ENCODE data around the gene CAP1.
"Not testable (repeated sequence)": the region's sequence is repeated elsewhere in the genome, so short reads cannot be mapped to it uniquely, and the experiment has no call there.

CAP1 gene

GRCh38 chr1:40032240-40032891, 8.2 kb upstream of the CAP1 start:
- DNase-seq (ENCODE audit: low read depth, low spot score): peak; percentile 18

DNA sequence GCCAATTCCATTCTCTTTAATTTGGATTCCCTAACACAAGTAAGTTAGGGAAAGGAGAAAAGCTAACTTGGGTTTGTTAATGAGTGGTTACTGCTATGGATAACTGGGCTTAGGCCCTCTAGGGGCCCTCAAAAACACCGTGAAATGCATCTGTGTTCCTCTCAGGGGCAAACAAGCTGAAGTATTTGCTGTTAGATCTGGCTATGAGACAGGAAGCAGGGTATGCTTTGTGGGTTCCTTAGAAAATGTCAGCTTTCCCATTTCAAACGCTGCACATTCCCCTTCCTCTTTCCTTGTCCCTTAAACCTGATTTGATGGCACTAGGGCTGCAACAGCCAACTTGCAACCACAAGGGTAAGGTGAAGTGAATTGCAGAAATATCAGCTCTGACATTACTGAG, 5.7 kb upstream of the CAP1 start:
- DNase-seq (ENCODE audit: low read depth, low spot score): no peak

DNA sequence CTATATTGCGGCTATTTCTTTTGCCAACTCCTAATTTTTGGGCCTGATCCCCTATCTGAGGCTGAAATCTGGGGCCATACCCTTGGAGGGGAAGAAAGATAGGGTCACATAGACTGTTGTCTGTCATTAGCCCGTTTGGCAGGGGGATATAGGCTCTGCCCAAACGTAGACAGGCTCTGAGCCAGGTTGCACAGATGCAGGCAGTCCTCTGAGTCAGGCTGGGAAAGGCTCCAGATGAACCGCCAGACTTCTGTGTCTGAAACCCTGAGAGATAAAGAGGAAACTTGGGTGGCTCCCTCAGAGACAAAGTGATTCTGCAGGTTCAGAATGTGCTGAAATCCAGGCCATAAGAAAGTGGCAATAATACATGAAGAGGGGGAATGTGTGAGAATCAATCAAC, 4.0 kb upstream of the CAP1 start:
- no peak for DNase-seq (ENCODE audit: low read depth, low spot score)

GRCh38 chr1:40037254-40037653, 3.3 kb upstream of the CAP1 start:
- DNase-seq (ENCODE audit: low read depth, low spot score): not testable (repeated sequence)

DNA sequence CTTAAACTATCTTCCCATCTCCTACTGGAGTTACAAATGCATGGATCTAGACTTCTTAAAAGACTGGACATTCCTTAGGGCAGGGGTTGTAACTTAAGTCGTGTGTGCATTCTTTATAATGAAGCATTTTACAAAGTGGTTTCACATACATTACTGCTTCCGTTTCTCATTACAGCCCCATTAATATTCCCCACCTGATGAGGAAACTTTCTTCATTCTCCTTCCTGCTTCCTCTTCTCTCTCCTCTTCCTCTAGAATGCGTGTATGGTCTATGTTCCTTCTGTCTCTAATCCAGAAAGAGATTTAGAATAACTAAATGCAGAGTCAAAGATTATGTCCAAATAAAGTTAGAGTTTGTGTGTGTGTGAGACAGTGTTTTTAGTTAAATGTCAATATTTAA, 1.8 kb upstream of the CAP1 start:
- DNase-seq (ENCODE audit: low read depth, low spot score): no peak

DNA sequence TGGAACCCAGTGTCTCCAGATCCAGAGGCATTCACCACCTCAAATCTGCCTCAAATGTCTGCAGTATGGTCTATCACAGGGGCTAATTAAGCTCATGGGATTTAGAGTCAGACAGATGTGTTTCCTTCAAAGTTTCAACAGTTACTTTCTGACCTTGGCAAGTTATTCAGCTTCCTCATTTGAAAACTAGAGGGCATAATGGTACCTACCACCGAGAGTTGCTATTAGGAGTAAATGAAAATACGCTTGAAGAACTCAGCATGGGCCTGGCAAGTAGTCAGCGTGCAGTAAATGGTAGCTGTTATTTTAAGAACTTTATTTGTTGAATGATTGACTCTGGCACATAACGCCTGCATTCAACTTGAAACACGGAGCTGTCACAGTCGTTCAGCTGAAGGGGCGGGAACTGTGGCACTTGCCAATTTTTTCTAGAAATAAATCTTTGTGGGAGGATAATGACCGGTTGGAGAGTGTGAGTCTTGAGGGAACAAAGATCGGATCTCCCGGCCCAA, 1.2 kb upstream of the CAP1 start:
- no peak for DNase-seq (ENCODE audit: low read depth, low spot score)

GRCh38 chr1:40039757-40040510, 595 bp upstream of the CAP1 start:
- DNase-seq (ENCODE audit: low read depth, low spot score): peak; percentile 87

GRCh38 chr1:40041466-40041838, 923 bp downstream of the CAP1 start:
- no peak for DNase-seq (ENCODE audit: low read depth, low spot score)

DNA sequence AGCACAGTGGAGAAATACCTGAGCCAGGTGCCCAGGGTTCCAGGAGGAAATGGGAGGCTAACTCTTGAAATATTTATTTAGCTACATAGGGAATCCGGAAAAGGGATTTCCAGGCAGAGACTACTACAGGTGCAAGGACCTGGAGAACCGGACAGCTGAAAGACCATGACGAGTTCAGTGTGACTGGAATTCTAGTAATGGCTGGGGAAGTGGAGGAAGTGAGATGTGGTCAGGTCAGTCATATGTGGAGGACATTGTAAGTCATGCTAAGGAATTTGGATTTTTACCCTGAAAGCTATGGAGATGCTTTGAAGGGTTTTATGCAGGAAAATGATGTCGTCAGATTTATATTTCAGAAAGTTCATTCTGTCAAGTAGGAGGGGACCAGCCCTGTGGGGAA, 1.8 kb downstream of the CAP1 start:
- DNase-seq (ENCODE audit: low read depth, low spot score): no peak

- no peak for DNase-seq (ENCODE audit: low read depth, low spot score)
Measured at GRCh38 chr1:40044110-40044509, 3.6 kb downstream of the CAP1 start.

DNA sequence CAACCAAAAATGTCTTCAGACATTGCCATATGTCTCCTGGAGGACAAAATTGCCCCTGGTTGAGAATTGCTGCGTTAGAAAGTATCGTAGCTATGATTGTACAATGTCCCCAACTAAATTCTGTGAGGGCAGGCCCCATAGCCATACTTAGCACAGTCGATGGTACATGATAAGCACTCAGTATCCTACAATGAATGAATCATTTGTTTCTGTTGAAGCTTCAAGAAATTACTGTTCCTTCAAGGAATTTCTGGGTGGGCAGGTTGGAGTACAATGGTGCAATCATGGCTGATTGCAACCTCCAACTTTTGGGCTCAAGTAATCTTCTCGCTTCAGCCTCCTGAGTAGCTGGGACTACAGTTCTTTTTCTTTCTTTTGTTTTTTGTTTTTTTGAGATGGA, 4.7 kb downstream of the CAP1 start:
- DNase-seq (ENCODE audit: low read depth, low spot score): no peak

- no peak for DNase-seq (ENCODE audit: low read depth, low spot score)
Measured at GRCh38 chr1:40045766-40046165, 5.2 kb downstream of the CAP1 start.

GRCh38 chr1:40047276-40047675, 6.7 kb downstream of the CAP1 start:
- no peak for DNase-seq (ENCODE audit: low read depth, low spot score)

DNA sequence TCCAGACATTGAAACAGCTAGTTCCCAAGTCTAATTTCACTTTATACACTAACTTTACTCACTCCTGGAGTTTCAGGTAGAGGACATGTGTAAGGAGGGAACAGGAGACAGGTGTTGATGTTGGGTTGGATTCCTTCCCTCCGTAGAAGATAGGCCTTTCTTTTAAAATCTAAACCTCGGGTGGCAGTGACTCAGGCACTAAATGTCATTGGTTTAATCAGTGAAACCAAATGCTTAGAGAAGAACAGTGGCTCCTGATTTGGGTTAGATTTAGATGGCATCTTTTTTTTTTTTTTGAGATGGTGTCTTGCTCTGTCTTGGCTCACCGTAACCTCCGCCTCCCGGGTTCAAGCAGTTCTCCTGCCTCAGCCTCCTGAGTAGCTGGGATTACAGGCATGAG, 7.2 kb downstream of the CAP1 start:
- no peak for DNase-seq (ENCODE audit: low read depth, low spot score)

DNA sequence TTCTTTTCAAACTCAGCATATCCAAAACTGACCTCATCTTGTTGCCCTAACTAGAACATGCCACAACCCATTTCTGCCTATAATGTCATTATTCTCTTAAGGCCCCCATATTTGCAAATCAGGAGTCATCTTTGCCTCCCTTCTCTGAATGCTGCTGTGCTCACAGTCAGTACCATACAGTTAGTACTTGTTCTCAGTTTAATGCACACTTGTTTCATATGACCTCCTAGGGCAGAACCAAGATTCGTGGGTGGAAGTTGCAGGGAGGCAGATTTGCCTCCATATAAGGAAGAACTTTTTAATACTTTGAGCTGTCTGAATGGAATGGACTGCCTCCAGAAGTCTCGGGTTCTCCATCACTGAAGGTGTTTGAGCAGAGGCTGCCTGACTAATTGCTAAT, 9.2 kb downstream of the CAP1 start:
- no peak for DNase-seq (ENCODE audit: low read depth, low spot score)

GRCh38 chr1:40050863-40051262, 10.3 kb downstream of the CAP1 start:
- no peak for DNase-seq (ENCODE audit: low read depth, low spot score)

DNA sequence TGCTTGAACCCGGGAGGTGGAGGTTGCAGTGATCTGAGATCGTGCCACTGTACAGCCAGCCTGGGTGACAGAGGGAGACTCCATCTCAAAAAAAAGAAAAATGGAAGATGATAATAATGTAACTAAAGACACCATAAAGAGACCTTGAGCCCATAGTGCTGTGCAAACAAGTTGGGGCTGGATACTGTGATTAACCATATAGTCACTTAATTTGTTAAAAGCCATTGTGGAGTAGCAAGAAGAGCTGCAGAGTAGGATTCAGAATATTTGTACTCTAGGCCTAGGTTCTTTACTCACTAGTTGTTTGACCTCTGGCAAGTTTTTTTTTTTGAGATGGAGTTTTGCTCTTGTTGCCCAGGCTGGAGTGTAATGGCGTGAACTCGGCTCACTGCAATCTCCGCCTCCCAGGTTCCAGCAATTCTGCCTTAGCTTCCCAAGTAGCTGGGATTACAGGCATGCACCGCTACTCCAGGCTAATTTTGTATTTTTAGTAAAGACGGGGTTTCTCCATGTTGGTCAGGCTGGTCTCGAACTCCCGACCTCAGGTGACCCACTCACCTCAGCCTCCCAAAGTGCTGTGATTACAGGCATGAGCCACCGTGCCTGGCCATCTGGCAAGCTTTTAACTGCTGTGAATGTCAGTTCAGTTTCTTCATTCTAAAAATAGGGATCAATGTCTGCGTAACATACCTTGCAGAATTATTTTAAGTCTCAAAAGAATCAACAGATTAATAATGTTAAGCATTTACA, 12.8 kb downstream of the CAP1 start:
- DNase-seq (ENCODE audit: low read depth, low spot score): no peak

DNA sequence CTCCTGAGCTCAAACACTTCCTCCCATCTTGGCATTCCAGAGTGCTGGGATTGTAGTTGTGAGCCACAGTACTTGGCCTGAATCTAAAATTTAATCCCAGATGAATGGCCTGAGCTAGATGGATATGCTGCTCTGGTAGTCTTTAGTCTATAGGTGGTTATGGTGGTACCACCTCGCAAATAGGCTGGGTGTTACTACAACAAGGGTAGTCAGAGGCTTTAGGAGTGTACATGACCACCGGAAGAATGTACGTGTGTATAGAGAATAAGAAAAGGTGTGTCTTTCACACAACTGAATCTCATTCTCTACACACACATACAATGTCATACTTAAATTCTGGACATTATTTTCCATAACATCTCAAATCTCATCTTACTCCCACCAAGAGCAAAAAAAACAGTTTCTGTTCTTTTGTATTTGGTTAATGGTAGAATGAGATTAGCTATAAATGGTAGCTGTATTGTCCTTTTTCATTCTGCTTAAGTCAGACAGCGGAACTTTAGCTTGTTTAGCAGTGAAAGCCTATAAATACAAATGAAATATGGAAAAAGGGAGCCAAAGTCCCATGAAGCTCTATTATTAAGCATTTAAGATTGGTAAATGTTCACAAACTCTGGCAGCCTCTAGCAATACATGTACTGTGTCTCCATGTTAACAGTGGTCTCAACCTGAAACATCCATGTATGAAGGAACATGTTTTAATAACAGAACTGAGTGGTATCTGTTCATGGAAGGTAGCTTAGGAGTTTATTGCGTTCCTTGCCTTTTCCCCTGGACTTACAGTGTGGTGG, 16.2 kb downstream of the CAP1 start:
- DNase-seq (ENCODE audit: low read depth, low spot score): no peak

GRCh38 chr1:40057310-40058030, 16.9 kb downstream of the CAP1 start:
- DNase-seq (ENCODE audit: low read depth, low spot score): no peak

DNA sequence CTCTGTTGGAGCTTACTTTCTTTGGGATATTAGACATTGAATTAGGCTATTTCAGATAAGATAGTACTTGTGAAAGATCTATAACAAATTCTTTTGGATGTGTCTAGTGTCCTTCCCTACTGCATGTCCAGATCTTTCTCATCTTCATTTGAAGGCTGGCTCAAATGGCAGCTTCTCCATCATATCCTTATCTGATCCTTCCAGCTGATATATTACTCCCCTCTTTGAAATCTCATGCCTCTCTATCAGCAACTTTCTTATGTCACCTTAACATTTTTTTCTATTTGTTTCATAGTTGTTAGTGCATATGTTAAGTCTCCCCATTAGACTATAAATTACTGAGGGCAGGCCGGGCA, 17.5 kb downstream of the CAP1 start:
- DNase-seq (ENCODE audit: low read depth, low spot score): no peak

Data from ELF-1 (cell line).